DMS53 (cell line): ENCODE data around the gene ADAM22.

Experiments used
- DNase-seq: peaks from one replicate; lab custom pipeline; 2025; lab: John Stamatoyannopoulos, UW

Gene ADAM22

GRCh38 chr7:87959336-87959735, 25.3 kb downstream of the ADAM22 start:
- no peak for DNase-seq

DNA sequence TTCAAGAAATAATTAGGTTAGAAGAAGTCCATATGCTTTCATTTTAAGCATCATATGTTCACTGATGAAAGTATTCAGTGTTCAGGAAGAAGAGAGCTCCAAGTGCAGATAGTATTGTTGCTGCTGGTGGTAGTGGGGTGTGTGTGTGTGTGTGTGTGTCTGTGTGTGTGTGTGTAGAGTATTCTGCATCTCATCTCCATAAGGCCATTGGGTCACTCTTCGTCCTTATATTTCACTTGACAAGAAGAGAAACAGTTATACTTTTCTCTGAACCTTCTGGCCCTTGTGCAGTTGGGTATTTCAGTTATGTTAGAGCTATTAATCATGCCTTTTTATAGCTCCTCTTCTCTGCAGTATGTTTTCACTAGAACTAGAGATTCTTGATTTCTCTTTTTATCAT, 26.2 kb downstream of the ADAM22 start:
- no peak for DNase-seq

GRCh38 chr7:87961754-87962153, 27.7 kb downstream of the ADAM22 start:
- no peak for DNase-seq

DNA sequence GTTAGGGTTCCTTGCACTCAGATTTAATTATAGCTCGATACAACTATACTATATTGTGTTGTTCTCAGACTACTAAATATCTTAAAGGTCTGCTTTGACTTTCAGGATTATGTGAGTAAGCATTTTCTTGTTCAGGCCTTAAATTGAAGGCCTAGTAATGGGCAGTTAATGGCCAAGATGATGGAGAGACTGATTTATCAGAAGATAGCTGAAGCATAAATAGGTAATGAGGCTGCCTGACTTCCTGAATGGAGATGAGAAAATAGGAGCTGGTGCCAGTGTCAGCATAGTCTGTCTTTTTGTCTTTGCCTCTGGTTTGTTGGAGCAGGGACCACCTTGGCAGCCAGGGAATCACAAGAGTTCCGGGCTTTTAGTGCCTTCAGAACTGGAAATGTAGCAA, 32.2 kb downstream of the ADAM22 start:
- DNase-seq = no peak

- no peak for DNase-seq
These were observed 34.0 kb downstream of the ADAM22 start for GRCh38 chr7:87968021-87968420.

DNA sequence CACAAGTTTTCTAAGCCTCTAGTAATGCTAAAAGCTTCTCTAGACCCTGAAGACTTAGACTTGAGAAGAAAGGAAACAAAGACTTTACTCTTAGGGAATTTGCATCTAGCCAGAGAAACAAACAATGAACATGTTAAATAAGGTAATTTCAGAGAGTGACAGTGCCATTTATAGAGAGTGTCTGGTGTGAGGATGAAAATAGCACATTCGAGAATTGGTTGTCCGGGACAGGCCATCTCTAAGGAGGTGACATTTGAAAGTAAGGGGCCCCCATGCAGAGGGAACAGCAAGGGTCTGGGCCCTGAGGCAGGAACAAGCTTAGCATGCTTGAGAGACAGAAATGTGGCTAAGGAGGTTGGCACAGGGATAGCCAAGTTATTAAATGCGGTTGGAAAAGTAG, 48.1 kb downstream of the ADAM22 start:
- no peak for DNase-seq

- DNase-seq = no peak
These were observed 50.0 kb downstream of the ADAM22 start for GRCh38 chr7:87984088-87984487.

DNA sequence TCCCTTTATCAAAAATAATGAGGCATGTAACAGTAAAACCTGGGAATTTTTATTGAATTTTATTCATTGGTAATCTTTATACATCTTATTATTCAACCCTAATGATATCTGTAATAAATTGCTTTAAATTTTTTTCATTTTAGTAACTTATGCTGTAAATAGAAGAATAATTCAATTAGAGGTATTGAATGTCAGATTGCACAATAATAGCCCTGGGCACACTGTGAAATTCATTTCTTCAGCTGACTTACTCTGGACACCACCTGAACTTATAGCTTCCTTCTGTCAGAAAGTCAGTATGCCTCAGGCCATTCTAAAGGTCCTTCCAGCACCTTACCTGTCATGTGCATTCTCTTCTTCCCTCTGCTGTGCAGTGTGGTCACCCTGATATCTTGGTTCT, 59.2 kb downstream of the ADAM22 start:
- DNase-seq = no peak

- no peak for DNase-seq
These were observed 65.2 kb downstream of the ADAM22 start for GRCh38 chr7:87999261-87999660.

GRCh38 chr7:88001744-88002530, 67.9 kb downstream of the ADAM22 start:
- DNase-seq = no peak

GRCh38 chr7:88002617-88003016, 68.6 kb downstream of the ADAM22 start:
- no peak for DNase-seq

- DNase-seq = peak; percentile 9
These were observed 69.5 kb downstream of the ADAM22 start for GRCh38 chr7:88003581-88003980.

DNA sequence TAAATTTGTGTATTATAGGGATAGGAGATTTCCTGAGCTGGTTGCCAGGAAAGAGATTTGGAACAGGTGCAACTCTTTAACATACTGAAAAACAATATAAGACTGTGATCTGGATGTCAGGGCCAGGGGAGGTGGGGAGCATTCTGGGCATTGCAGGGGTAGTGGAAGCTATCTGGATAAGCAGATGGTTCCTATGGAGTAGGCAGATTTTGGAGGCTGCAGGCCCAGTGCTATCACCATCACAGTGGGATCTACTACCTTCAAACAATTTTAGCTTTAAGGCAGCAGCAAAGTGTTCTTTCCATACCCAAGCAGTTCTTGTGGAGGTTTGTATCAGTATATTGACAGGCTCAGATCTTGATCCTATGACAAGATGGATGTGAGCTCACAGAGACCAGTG, 71.1 kb downstream of the ADAM22 start:
- DNase-seq = no peak

DNA sequence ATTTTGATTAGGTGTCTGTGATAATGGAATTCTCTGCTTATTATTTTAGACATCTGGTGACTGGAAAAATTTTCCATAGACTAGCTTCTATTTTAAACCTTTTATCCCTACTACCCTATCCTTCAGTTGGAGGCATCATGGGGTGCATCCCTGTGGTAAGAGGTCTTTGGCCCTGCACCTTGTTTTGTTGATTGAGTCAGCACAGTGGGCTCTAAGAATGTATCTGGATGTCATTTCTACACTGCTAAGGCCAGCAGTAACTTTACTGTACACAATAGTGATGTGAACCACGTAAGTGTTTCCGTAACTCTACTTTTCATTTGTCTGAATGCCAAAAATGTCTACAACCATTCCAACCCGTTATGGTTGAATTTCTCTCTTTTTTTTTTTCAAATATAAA, 75.6 kb downstream of the ADAM22 start:
- no peak for DNase-seq

DNA sequence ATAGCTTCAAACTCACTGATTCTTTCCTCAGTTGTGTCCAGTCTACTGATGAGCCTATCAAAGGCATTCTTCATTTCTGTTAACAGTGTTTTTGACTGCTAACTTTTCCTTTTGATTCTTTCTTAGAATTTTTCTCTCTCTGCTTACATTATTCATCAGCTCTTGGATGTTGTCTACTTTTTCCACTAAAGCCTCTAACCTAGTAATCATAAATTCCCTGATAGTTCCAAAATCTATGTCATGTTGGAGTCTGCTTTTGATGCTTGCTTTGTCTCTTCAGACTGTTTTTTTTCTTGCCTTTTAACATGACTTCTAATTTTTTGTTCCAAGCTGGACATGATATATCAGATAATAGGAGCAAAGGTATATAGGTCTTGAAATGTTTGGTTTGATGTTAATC, 78.0 kb downstream of the ADAM22 start:
- no peak for DNase-seq

GRCh38 chr7:88013981-88014380, 79.9 kb downstream of the ADAM22 start:
- DNase-seq = no peak

DNA sequence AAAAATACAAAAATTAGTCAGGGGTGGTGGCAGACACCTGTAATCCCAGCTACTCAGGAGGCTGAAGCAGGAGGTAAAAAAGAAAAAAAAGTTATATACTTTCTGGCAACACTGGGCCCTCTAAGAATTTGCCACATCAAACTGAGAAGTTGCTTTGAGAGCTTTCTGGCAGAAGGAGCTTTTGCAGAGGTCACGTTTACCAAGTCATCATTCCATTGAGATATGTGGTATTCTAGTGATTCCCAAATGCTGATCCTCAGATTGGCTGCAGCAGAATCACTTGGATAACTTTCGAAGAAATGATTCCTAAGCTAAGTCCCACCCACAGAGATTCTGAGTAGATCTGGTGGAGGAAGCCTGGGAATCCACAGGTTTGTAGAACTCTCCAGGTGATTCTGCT, 80.5 kb downstream of the ADAM22 start:
- no peak for DNase-seq

- DNase-seq = no peak
These were observed 81.3 kb downstream of the ADAM22 start for GRCh38 chr7:88015309-88015708.

- no peak for DNase-seq
These were observed 84.5 kb downstream of the ADAM22 start for GRCh38 chr7:88018501-88018900.

GRCh38 chr7:88020953-88021665, 87.1 kb downstream of the ADAM22 start:
- DNase-seq = peak; percentile 16

GRCh38 chr7:88027724-88028123, 93.7 kb downstream of the ADAM22 start:
- no peak for DNase-seq

DNA sequence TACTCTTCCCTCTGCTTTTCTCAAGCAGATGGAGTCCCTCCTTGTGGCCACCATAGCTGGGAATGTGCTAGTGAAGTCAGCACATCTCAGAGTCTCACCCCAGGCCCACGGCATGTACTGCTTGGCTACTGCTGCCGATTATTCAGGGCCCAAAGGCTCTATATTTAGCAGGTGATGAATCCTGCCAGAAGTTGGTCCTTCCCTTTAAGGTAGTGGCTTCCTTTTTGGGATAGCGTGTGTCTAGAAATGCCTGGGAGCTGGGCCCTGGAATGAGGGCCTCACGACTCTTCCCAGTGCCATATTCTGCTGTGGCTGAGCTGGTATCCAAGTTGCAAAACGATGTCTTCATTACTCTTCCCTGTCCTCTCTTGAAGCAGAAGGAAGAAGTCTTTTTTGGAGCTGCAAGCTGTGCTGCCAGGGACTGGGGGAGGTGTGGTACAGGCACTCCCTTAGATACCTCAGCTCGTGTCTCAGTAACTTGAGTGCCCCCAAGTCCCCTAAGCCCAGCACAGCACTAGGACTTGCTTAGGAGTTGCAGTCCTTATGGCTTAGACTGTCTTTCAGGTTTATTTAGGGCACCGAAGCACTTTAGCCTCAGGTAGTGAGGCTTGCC, 100.1 kb downstream of the ADAM22 start:
- DNase-seq = no peak

- DNase-seq = no peak
These were observed 103.0 kb downstream of the ADAM22 start for GRCh38 chr7:88037050-88037449.
